GM18951 (cell line): ENCODE data around the gene ADPRHL1.
"Not testable (repeated sequence)": the region's sequence is repeated elsewhere in the genome, so short reads cannot be mapped to it uniquely, and the experiment has no call there.

Source experiments
- POLR2A ChIP-seq: IDR thresholded peaks from 4 replicates; pipeline ENCODE4 v1.6.1; 2011; ENCODE audit warnings: mild to moderate bottlenecking; ENCODE audit not compliant: insufficient read length, insufficient read depth; ENCODE audit errors: extremely low read depth
- in situ Hi-C: fragments of 300-500 bp; cut with MboI; formaldehyde crosslinking; loops from one replicate; pipeline ENCODE4 v1.12.0; 2022; ENCODE audit warnings: low sequenced_read_pairs, mixed read lengths, inconsistent platforms; ENCODE audit not compliant: unreplicated experiment

ADPRHL1 gene

DNA sequence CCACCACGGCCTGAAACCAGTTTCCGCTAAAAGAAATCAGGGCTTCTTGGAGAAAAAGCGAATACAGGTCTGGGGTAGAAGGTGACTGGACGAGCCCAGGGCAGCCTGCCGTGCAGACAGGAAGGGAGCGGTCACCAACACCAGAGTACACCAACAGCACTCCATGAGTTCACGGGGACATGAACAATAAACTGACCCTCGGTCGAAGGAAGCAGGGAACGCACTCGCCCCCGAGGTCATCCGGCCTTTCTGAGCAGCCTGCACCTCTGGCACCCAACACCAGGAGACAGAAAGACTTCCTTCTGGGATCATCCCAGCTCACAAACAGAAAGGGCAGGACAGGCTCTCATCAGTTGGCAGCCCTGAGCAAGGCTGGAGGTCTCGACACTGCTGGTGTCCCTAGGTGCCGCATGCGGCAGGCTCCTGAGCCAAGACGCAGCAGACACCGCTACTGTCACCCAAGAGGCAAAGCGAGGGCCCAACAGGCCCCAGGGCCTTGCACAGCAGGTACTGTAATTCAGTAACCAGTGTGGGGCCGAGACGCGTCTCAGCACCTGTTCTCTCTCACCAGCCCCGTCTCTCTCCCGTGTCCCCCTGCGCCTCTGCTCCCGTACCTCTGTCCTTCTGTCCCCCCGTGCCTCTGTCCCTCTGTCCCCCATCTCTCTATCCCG, 19.2 kb upstream of the ADPRHL1 start:
- in situ Hi-C loops = no loop called here
- no peak for TF ChIP-seq POLR2A

DNA sequence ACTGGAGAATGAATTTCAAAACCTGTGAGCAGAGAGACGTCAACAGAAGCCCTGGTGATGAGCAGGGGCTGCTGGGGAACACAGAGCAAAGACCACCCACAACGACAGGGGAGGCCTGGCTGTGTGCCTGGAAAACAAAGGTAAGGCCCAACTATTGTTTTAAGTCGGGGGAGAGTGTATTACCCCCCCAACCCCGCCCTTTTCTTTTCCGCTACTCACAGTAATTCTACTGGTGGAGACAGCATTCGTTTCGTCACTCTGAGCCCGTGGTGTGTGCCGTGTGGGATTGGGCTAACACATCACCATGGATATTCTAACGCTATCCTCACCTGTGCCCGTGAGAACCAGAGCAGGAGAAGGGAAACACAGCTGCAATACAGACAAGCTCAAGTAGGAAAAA, 18.6 kb upstream of the ADPRHL1 start:
- in situ Hi-C loops = no loop called here
- no peak for TF ChIP-seq POLR2A

DNA sequence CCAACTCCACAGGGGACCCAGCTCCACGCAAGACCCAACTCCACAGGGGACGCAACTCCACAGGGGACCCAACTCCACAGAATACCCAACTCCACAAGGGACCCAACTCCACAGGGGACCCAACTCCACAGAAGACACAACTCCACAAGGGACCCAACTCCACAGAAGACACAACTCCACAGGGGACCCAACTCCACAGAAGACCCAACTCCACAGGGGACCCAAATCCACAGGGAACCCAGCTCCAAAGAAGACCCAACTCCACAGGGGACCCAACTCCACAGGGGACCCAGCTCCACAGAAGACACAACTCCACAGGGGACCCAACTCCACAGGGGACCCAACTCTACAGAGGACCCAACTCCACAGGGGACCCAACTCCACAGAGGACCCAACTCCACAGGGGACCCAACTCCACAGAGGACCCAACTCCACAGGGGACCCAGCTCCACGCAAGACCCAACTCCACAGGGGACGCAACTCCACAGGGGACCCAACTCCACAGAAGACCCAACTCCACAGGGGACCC, 17.4 kb upstream of the ADPRHL1 start:
- in situ Hi-C loops = not testable (repeated sequence)

DNA sequence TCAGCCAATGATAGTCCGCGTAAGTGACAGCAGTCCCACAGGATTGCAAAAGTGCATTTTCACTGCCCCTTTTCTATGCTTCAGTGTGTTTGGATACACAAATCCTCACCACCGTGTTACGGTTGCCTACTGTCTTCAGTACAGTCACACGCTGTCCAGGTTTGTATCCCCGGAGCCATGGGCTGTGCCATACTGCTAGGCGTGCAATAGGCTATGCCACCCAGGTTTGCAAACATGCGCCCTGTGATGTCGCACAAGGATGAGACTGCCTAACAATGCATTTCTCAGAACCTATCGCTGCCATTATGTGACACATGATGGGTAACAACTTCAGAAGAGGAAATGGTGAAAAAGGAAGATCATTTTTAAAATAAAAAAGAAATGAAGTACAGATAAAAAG, 16.8 kb upstream of the ADPRHL1 start:
- in situ Hi-C loops = no loop called here
- no peak for TF ChIP-seq POLR2A

DNA sequence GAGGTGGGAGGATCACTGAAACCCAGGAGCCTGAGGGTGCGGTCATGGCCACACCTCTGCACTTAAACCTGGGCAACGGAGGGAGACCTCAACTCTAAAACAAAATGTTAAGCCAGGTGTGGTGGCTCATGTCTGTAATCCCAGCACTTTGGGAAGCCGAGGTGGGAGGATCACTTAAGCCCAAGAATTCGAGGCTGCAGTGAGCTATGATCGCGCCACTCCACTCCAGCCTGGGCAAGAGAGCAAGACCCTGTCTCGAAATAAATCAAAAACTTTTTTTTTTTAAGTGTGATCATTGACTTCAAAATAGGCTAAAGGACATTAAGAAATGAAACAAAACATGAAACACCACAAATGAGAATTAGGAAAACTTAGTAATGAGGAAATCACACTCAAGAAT, 16.3 kb upstream of the ADPRHL1 start:
- in situ Hi-C loops = no loop called here
- TF ChIP-seq POLR2A = no peak

DNA sequence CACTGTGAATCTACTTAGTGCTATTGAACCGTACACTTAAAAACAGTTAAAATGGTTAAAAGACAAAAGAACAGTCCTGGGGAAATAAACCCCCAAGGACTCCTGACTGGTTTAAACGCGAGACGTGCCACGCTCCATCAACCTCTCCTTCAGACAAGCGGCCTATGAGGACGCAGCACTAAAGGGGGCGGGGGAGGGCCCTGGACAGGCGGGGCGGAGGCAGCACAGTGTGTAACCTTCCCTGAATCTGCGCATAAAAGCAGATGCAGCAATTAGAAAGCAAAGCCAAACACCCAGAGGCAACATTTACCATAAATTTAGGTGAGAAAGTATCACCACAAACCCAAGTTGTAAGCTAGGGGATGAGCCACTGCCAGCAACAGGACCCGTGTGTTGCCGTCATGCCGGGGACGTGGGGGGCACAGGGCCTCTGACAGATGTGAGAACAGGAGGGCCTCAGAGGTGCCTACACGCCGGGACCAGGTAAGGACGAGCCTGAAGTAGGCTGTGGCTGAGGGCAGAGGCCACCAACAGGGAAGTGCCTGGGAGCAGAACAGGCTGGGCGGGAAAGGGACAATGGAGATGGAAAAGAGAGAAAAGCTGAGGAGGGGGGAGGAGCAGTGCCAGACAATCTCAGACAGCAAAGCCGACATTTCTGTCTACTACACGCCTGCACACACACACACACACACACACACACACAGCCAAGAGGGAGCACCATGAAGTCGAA, 15.3 kb upstream of the ADPRHL1 start:
- TF ChIP-seq POLR2A = no peak
- in situ Hi-C loops = no loop called here

DNA sequence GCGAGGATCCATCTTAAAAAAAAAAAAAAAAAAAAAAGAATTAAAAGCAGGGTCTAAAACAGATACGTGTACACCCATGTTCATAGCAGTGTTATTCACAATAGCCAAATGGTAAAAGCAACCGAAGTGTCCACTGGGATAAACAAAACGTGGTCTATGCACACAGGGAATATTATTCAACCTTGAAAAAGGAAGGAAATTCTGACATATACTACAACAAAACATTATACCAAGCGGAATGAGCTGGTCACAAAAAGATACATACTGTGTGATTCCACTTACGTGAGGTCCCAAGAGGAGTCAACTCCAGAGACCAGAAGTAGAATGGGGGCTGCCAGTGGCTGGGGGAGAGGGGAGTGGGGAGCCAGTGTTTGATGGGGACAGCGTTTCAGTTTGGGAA, 14.7 kb upstream of the ADPRHL1 start:
- TF ChIP-seq POLR2A = no peak
- in situ Hi-C loops = no loop called here

DNA sequence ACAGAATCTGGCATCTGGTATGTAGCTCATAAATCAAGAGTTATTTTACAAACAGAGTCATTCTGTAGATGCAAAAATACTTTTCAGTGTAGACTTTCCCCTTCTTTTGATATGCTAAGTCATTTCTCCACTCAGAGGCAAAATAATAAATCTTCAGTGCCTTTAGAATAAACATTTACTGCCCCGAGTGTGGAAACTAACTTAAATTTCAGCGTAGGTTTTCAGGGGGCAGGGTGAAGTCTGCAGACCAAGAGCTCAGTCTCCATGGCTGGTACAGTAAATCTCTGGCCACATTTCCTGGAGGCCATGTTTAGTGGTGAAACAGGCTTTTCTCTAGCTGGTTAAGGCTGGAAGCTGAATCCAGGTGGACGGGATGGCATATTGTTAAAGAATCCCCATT, 13.1 kb upstream of the ADPRHL1 start:
- TF ChIP-seq POLR2A = no peak
- in situ Hi-C loops = no loop called here

DNA sequence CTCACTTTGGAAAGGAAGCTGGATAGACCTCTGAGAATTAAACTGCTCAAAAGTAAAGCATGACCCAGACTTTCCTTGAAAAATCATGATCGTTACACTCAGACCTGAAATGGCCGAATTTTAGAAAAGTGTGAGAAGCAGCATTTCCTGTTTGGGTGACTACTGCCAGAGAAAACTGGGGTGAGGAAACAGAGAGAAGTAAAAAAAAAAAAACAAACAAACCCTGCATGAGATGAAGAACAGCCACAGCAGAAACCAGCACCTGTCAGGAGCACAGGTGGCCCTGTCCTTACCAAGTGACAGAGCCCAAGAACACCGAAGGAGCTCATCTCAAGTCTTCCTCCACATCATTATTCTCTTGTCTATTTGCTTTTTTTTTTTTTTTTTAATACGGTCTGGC, 12.0 kb upstream of the ADPRHL1 start:
- no peak for TF ChIP-seq POLR2A

DNA sequence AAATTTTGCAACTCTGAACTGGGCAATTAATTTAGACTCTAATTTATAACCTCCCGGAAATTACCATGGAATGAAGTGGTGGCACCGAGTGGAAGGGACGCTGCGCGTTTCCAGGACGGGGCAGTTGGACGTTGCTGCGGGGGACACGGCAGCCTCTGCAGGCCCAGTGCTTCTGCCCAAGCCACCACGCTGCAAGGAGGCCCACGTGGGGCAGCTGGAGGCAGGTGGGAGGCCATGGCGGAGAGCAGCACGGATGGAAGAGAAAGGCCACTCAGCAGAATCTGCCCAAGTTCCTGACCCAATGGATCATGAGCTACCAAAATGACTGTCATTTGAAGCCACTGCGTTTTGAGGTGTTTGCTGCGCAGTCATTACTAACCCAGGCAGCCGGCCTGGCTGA, 11.2 kb upstream of the ADPRHL1 start:
- TF ChIP-seq POLR2A = no peak
- in situ Hi-C loops = no loop called here

More for the DNA sequence above, 12.0 kb upstream of the ADPRHL1 start:
- in situ Hi-C loops = no loop called here

DNA sequence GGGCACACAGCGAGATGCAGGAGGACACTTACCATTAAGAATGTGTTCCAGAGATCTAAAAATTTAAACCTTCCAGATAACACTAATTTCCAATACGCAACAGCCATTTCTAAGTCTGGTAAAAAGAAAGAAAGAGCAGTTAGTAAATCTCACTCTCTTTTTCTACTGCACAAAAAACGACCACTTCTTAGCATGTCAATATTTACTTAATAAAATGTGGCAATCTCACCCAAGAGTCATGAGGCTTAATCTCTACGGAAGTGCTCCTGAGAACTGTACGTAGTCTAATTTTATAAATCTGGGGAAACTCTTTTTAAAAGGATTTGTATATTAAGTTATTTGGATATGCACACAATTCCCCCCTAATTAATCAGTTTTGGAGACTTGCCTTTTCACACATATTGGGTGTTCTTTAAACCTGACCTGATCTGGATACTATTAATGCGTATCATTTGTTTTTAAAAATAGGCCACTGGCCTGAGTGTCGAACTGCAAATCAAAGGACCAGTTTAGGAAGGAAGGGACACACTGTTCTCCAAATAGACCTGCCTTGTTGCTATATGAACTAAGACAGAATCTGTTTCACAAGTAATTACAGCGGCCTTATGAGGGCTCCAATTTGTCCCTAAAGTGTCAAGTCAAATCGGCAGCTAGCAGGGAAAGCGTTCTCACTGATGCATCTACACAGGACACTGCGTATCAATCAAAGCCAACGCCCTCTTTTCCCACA, 7.9 kb upstream of the ADPRHL1 start:
- TF ChIP-seq POLR2A = no peak
- in situ Hi-C loops = no loop called here

DNA sequence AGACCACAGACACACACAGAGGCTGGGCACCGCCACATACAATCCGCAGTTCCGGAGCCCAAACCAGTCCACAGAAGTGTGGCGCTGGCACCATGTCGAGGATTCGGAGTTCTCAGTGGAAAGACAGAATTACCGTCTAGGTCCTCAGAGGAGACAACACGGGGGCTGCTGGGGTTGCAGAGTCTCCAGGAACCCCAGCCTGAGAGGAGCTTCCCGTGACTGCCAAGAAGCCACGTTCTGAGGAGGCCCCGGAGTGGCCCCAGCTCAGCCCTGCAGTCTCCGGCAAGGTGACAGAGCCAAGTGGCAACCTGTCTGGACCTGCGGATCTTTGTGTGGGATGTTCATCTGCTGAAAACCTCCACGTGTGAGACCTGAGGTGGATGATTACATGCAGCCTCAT, 7.3 kb upstream of the ADPRHL1 start:
- no peak for TF ChIP-seq POLR2A
- in situ Hi-C loops = no loop called here

DNA sequence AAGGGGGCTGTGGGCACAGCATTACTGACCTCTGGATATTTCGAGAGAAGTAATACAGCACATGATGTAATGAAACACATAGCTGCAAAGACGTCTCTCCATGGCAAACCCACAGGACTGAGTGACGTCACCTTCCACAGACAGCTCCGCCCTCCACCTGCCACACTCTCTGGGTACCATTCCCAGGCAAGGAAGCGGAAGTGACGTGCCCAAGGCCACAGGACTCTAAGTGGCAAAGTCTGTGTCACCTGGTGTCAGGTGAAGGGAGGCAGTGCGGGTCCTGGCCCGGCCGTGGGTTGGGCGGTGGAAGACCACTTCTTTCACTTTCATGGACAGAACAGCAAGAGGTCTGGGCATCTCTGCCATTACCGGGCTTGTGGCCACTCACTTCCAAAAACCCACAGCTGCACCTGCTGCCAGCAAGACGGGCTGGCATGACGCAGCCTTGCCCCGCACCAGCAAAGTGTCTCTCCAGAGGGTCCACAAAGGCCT, 6.8 kb upstream of the ADPRHL1 start:
- in situ Hi-C loops = no loop called here
- TF ChIP-seq POLR2A = no peak
